Measurements from ENCODE around the gene HHIPL2. TPM values are rescaled to one million over a fixed set of nuclear protein-coding genes. Genes with fewer than 3 reads are reported as not detected.

HHIPL2 gene
- total RNA-seq, 1 experiment from 2014 or later = 1.3 TPM

Small RNA genes within 50 kb of the gene (small RNA-seq; reads per million reads assigned to genes)
- not detected for gene RNU6-791P

Other genes with a start within 250 kb of the HHIPL2 start
- 14.5 and 15.4 TPM in 2 replicates for gene TAF1A, start 41.8 kb upstream of the HHIPL2 start, total RNA-seq (2014; rRNA removed; shearing (Covaris generic))
- gene MIA3, start 70.0 kb upstream of the HHIPL2 start, total RNA-seq (2014; rRNA removed; shearing (Covaris generic)) = 22.8 and 30.5 TPM in 2 replicates
- gene AIDA, start 164.4 kb upstream of the HHIPL2 start, total RNA-seq (2014; rRNA removed; shearing (Covaris generic)) = 18.7 and 37.2 TPM in 2 replicates
- 51.8 and 59.0 TPM in 2 replicates for gene BROX, start 164.5 kb upstream of the HHIPL2 start, total RNA-seq (2014; rRNA removed; shearing (Covaris generic))
- not detected in 2 replicates for gene FAM177B, start 189.1 kb upstream of the HHIPL2 start, total RNA-seq (2014; rRNA removed; shearing (Covaris generic))

All from HT1080 (cell line).